ENCODE data around the gene RNU6-1. TPM values are rescaled to one million over a fixed set of nuclear protein-coding genes. Genes with fewer than 3 reads are reported as not detected.

RNU6-1 gene
- total RNA-seq, 1 experiment from 2014 or later: not detected

DNA sequence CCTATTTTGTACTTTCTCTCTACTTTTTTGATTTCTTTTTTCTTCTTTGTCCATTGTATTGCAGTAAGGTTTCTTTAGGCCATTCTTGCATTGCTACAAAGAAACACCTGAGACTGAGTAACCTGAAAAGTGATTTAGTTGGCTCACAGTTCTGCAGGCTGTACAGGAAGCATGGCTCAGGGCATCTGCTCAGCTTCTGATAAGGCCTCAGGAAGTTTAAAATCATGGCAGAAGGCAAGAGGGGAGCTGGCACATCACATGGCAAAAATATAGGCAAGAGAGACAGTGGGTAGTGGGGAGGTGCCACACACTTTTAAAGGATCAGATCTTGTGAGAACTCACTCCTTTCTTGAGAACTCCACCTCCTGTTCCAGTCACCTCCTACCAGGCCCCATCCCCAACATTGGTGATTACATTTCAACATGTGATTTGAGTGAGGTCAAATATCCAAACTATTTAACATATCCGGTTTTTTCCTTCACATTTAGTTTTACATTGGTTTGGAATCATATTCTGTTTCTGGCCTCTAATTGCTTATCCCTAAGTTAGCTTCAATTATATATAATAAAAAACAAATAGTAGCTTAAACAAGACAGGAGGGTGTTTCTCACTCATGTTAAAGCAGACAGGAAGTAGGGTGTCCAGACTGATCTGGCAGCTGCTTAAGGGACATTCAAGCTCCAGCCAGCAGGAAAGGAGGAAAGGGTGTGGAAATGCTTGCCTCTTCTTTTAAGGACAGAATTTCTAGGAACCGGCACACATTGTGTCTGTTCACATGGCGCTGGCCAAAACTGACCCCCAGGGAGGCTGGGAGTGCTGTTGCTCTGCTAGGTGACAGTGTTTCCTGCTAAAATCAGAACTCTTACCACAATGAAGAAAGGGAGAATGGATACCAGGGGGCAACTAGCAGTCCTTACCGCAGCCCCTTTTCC, 43.4 kb downstream of the RNU6-1 start:
- Histone ChIP-seq H3K27me3 (no peaks in the 10 kb centered on the region), H3K9me3 (replicated peaks) (peaks cover 13% of the 10 kb centered on the region; the same call in 1 of the 2 replicates), H3K36me3 (no peaks in the 10 kb centered on the region; the same call in 1 of the 2 replicates), H3K4me3 (no peak overlapping the region), H3K27ac (no peak overlapping the region), H3K4me1 (no peaks in the 10 kb centered on the region)
- peak in 1 of 2 experiments; percentile 45 for DNase-seq

DNA sequence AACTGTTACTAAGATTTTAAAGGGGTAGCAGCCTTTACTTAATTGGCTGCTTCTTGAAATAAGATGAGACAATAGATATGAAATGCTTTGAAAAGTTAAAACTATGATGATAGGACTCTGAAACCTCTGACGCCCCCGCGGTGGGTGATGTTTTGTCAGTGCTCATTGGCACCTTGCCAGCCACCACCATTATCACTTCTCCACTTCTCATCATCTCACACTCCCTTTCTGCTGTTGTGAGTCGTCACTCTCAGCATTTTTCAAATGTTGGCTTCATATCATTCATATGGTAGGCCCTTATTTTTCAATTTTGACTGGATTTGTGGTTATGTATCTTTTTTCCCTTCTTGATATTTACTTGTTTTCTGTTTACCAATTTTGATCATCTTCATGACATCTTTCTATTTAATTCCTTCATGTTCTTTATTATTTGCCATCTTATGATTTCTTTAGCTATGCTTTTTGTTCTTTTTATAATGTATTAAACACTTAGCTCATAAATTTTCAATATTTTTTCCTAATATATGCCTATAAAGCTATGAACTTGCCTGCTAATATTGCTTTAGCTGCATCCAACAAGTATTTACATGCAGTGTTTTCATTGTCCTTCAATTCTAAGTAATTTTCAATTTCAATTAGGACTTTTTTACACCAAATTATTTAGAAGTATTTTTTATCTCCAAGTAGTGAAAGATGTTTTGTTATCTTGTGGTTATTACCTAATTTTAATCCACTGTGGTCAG, 44.8 kb downstream of the RNU6-1 start:
- no peak overlapping the region for H3K4me3 ChIP-seq
- peaks cover 13% of the 10 kb centered on the region; the same call in 1 of the 2 replicates for H3K9me3 ChIP-seq (replicated peaks)
- H3K36me3 ChIP-seq: no peaks in the 10 kb centered on the region; the same call in 1 of the 2 replicates
- no peaks in the 10 kb centered on the region for H3K4me1 ChIP-seq
- H3K27me3 ChIP-seq: no peaks in the 10 kb centered on the region
- no peak for DNase-seq
- no peak overlapping the region for H3K27ac ChIP-seq

DNA sequence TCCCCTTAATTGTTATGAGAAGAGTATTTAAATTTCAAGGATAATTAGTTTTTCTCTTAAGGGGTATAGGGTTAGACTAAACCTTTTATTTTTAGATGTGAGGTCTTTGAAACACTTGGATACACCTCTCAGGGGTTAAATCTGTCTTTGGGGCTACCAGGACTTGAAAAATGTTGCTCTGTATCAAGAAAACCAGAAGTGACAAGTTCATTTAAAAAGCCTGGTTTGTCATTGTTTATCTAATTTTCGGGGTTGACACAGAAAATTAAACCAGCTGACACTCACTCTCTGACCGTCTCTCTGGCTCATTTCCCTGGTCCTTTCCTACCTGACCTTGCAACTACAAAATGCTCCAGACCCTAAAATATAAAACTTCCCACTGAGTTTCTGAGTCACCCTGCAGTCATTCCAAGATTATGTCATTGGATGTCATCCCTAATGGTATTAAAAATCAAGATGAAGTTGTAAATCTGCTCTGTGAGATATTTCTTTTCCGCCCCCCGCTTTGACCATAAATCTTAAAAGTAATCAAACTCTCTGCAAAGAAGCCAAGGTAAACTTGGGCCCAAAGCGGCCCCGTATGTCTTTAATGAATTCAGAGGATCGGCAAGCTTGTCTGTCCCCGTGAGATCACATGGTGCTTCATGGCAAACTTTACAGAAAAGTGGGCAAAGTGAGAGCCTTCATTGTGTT, 47.4 kb downstream of the RNU6-1 start:
- Histone ChIP-seq H3K27ac (no peak overlapping the region), H3K4me3 (no peak overlapping the region), H3K9me3 (replicated peaks) (peaks cover 16% of the 10 kb centered on the region; the same call in 1 of the 2 replicates), H3K4me1 (no peaks in the 10 kb centered on the region), H3K27me3 (no peaks in the 10 kb centered on the region), H3K36me3 (no peaks in the 10 kb centered on the region; the same call in none of the 2 replicates)
- no peak for DNase-seq

DNA sequence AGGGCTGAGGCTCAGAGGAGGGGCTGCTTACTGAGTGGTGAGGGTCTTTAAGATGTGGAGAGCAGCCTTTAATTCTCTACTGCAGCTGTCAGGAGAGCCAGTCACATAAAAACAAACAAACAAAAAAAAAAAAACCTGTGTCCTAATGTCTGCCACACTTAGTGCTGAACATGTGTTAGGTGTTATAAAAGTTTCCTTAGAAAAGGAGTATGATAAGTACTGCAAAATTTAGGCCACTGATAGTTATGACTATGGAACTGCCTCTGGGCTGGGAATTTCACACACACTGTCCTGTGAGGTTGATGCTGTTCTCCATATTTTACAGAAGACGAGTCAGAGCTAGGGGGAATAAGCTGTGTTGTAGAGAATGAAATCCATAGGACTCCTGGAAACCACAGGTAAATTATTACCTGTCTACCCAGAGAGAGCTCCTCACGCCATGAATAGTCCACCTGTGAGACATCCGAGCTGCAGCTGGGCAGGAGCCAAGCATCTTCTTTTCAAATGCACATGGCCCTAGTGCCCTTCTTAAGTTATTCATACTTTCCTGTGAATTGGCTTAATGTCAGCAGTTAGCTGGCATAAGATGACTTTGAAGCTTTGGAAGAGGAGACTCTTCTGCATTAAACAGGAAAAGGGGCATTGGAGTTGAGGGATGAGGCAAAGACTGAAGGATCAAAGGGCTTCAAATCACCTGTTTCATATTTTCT, 49.1 kb downstream of the RNU6-1 start:
- Histone ChIP-seq H3K27ac (no peak overlapping the region), H3K27me3 (no peaks in the 10 kb centered on the region), H3K4me1 (no peaks in the 10 kb centered on the region), H3K4me3 (no peak overlapping the region), H3K9me3 (replicated peaks) (peaks cover 11% of the 10 kb centered on the region; the same call in 1 of the 2 replicates), H3K36me3 (no peaks in the 10 kb centered on the region; the same call in none of the 2 replicates)
- no peak for DNase-seq

Other genes starting within 250 kb of the RNU6-1 start
- gene SKOR1, start 14.5 kb downstream of the RNU6-1 start, total RNA-seq (2014; rRNA removed; shearing (Covaris generic)): 3.1 and 4.5 TPM in 2 replicates
- gene PIAS1, start 214.3 kb upstream of the RNU6-1 start, total RNA-seq (2014; rRNA removed; shearing (Covaris generic)): 56.7 and 70.7 TPM in 2 replicates

Measured in SJCRH30 (cell line).